ENCODE data around the gene NPC2.
"Not testable (repeated sequence)": the region's sequence is repeated elsewhere in the genome, so short reads cannot be mapped to it uniquely, and the experiment has no call there.

Gene NPC2

DNA sequence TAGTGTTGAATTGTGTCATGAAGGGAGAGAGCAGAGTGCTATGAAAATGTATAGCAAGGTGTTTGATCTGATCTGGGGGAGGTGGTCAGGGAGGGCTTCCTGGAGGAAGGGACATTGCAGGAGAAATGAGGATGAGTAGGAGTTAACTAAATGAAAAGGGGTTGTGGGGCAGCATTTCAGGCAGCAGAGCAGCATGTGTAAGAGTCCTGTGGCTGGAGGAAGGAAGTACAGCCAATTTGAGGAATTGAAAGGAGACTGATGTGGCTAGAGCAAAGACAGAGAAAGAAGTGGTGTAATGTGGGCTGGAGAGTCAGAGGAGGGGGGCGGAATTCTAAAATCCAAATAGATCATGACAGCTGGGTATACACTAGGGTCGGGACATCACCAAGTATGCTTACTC is 20.5 kb downstream of the NPC2 start:
- no peak for DNase-seq (ENCODE audit: low read depth in 2 of 2, low spot score in 1 of 2)

DNA sequence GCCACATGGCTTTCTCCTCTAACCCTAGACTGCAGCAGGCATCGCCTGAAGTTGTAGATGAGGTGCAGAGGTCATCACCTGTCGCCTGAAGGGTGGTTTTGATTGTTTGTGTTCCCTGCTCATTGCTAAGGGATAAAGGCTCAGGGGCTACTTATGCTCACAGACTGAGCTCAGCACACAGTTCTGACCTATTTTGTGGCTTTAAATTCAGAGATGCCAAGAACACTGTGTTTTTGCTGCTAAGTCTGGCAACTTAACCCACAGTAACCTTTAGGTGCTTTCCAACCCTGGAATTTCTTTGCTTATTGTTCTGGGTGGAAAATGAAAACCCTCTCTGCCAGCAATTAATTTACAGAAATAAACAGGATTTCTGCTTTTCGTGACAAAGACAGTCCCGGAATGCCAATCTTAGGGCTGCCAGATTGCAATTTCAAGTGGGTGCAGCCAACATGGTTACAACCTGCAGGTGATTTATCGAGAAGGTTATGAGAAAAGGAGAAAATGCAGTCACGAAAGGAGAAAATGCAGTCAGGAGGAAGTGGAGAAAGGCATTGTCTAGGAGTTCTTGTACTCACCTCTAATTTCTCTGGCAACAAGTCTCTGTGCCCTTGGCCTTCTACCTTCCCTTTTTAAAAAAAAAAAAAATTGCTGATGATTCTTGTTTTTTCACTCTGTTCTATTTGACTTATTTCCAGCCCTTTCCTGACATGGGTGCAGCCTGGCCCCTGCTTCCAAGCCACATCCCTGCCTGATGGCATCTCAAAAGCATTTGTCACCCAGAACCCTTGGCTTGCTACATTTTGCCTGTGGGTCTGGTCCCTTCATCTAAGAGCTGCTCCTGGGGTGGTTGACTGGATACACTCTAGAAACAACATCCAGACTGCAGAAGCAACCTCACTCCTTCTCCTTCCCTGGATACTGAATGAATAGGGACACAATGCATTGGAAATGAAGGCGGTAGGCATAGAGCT is 23.3 kb downstream of the NPC2 start:
- DNase-seq (ENCODE audit: low read depth in 2 of 2, low spot score in 1 of 2): no peak

GRCh38 chr14:74468513-74468912 is 24.6 kb downstream of the NPC2 start:
- DNase-seq (ENCODE audit: low read depth in 2 of 2, low spot score in 1 of 2): no peak

DNA sequence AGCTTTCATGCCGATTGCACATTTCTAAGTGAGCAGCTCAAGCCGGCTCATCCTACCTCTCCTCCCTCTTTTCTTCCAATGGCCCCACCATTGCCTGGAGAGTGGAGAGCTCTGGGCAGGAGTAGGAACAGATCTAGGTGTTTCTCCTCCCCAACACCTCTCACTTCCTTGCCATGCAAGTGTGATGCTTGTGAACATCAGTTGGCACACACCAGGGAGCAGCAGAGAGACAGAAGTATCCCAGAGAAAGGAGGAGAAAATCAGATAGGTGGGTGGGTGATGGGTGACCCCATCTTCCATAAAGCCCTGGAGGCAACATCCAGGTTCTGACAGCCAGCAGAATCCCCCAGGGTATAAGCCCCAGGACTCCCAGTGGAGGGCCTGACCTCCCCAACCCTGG is 27.8 kb downstream of the NPC2 start:
- no peak for DNase-seq (ENCODE audit: low read depth in 2 of 2, low spot score in 1 of 2)

- no peak for DNase-seq (ENCODE audit: low read depth in 2 of 2, low spot score in 1 of 2)
Measured at GRCh38 chr14:74464785-74465184, 28.3 kb downstream of the NPC2 start.

DNA sequence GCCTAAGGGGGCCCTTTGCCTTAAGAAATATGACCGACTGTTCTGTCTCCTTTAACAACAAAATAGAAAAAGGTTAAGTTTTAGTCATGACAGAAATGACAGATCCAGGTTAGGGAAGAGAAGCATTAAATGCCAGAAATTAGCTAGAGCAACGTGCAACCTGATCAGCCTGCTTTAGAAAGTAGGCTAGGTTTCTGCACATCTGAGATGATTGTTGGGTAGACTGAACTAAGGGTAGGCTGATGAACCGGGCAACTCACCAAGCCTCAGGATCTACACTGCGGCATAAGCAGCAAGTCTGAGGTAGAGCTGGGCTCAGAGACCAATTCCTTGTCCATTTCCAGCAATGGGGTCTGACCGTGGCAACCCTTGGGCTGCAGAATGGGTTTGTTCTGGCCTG is 29.4 kb downstream of the NPC2 start:
- DNase-seq (ENCODE audit: low read depth in 2 of 2, low spot score in 1 of 2): no peak

- no peak for DNase-seq (ENCODE audit: low read depth in 2 of 2, low spot score in 1 of 2)
Measured at GRCh38 chr14:74462993-74463392, 30.1 kb downstream of the NPC2 start.

GRCh38 chr14:74459976-74460375 is 33.1 kb downstream of the NPC2 start:
- no peak for DNase-seq (ENCODE audit: low read depth in 2 of 2, low spot score in 1 of 2)

DNA sequence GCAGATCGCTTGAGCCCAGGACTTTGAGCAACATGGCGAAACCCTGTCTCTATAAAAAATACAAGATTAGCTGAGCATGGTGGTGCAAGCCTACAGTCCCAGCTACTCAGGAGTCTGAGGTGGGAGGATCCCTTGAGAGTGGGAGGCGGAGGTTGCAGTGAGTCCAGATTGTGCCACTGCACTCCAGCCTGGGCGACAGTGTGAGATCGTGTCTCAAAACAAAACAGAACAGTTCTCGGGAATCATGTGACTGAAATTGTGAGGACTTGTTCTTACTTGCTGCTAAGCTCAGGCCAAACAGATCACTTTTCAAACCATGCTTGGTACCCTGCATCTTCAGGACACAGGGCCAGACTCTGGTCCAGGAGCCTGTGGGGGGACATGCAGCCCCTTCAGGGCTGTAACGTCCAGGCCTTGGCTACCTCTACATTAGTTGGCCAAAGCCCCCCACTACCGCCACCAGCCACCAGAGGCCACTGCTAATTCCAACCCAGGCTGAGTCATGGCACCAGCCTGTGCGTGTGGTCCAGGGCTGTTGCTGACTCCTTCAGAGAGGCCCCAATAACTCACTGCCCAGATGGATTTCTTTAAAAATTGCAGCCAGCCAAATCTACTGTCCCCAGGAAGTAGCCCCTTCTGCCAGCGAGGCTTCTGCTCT is 33.7 kb downstream of the NPC2 start:
- no peak for DNase-seq (ENCODE audit: low read depth in 2 of 2, low spot score in 1 of 2)

- no peak for DNase-seq (ENCODE audit: low read depth in 2 of 2, low spot score in 1 of 2)
Measured at GRCh38 chr14:74457565-74457895, 35.6 kb downstream of the NPC2 start.

- DNase-seq (ENCODE audit: low read depth in 2 of 2, low spot score in 1 of 2): no peak
Measured at GRCh38 chr14:74456684-74457564, 36.2 kb downstream of the NPC2 start.

- not testable (repeated sequence) for DNase-seq (ENCODE audit: low read depth in 2 of 2, low spot score in 1 of 2)
Measured at GRCh38 chr14:74454397-74454796, 38.7 kb downstream of the NPC2 start.

DNA sequence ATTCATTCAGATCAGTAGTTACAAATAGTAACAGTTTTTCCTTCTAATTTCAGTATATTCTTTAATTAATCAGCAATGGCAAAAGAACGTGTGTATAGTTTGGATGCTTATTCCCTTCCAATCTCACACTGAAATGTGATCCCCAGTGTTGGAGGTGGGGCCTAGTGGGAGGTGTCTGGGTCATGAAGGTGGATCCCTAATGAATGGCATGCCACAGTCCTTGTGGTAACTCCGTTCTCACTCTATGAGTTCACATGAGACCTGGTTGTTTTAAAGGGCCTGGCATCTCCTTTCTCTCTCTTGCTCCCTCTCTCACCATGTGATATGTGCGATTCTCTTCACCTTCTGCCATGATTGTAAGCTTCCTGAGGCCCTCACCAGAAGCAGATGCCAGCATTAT is 48.2 kb downstream of the NPC2 start:
- no peak for DNase-seq (ENCODE audit: low read depth in 2 of 2, low spot score in 1 of 2)

GRCh38 chr14:74442757-74443156 is 50.3 kb downstream of the NPC2 start:
- no peak for DNase-seq (ENCODE audit: low read depth in 2 of 2, low spot score in 1 of 2)

GRCh38 chr14:74441113-74441512 is 52.0 kb downstream of the NPC2 start:
- no peak for DNase-seq (ENCODE audit: low read depth in 2 of 2, low spot score in 1 of 2)

DNA sequence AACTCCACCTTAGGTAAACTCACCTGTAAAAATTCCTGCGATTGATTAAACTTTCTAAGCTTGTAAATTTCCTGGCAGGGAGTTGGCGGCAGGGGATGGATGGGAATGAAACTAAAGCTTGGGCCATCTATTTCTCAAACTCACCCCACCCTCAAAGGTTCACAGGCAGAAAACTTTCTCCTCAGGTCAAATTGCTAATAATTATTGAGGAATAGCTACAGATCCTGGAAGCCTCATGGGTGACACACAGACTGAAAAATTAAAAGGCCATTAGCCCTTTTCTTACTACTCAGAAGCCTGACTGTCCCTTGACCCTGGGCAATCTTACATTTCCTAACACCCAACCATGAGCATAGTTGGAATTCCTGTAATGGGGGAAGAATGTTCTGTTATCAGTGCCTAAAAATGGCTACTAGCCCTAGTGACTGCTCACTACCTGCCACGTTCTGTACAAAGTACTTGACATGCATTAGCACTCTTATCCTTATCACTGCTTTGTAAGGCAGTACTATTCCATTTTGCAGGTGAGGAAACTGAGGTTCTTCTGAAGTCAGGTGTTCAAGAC is 54.7 kb downstream of the NPC2 start:
- no peak for DNase-seq (ENCODE audit: low read depth in 2 of 2, low spot score in 1 of 2)

DNA sequence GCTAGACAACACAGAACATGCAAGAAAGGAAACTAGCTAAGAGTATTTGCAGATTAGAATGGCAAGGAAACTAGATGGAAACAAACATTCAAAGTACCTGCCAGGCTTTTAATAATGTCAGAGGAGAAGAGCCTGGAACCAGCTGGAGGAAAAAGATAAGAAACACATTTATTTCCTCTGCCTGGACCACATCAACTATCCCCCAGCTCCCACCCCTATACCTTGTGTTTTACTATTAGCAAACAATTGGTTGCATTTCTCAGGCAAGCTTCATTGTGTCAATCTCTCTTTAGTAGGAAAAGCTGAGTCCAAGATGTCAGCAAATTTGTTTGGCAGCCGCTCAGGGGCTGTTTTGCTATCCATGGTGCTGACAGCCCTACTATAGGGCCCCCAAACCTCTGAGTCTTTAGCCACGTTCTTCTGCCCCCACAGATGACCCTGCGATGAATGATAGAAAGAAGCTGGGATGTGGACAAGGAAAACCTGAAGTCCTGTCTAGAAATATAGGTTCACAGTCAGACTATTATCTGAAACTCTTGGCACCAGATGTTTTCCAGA is 55.5 kb downstream of the NPC2 start:
- DNase-seq (ENCODE audit: low read depth in 2 of 2, low spot score in 1 of 2): no peak

DNA sequence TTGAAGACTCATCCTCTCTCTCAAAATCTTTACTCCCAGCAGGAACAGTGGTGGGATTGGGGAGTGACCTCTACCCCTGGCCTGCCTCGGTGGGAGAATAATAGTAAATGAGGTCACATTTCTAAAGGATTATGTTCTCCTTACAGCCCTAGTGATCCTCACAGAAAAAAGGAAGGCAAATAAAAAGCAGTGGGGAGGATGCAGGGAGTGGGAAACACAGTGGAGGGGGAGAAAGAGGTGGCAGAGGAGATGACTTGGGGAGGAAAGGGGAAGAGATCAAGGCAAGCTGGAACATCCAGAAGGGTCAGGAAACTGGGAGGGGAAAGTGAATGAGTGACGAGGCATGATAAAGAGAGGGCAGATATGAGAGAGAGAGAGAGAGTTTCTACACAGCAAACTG is 58.8 kb downstream of the NPC2 start:
- DNase-seq (ENCODE audit: low read depth in 2 of 2, low spot score in 1 of 2): no peak

DNA sequence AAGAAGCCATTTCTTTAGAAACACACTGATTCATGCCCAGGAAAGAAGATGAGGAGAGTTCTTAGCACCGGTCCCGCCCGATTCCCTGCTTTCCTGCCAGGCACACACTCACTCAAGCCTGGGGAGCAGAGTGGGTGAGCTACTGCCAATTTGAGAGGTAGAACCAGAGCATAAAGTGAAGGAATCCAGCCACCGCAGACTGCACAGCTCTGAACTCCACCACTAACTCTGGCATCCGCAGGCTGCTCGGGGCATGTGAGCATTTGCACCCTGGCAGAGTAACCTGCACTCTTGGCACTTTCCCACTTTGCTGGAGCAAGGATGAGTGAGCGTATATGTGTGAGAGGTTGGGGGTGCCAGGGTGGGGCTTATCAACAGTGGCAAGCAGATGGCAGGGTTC is 63.1 kb downstream of the NPC2 start:
- no peak for DNase-seq (ENCODE audit: low read depth in 2 of 2, low spot score in 1 of 2)
